K562 (cell line): Measurements from ENCODE around the gene OSBPL7. TPM values are rescaled to one million over a fixed set of nuclear protein-coding genes. Genes with fewer than 3 reads are reported as not detected.

Experiments used
- ATAC-seq: fragments of 200-7000 bp; cut with Tn5 transposase; 3 replicates; pipeline ENCODE4 v1.9.1; 2020; ENCODE audit warnings: moderate library complexity
- BruUV-seq: library from RNA; stranded (reverse); fragments of 400-500 nt; replicated peaks from 2 replicates; lab custom pipeline; 2021; lab: Mats Ljungman, UMichigan
- CTCF ChIA-PET: fragments of 300-600 bp; formaldehyde crosslinking; extraction: SDS; loops from one replicate; lab custom pipeline; 2021; ENCODE audit warnings: low intra/inter-chr PET ratio; lab: Yijun Ruan, JAX
- POLR2A ChIA-PET: fragments of 300-600, 350-650 bp; sonication (Branson Sonifier 250); formaldehyde crosslinking; extraction: SDS; loops from one replicate; lab custom pipeline; 2021; ENCODE audit warnings: antibody characterized with exemption, inconsistent platforms; lab: Yijun Ruan, JAX
- DNase-seq, 4 experiments: peaks; one replicate each; pipeline versions ENCODE4 v3.0.0 to v3.0.0-alpha.2; 2011 to 2018; ENCODE audit warnings: low spot score in 3 of 4, mixed read lengths in 3 of 4; ENCODE audit errors: extremely low read depth in 1 of 4
- FAIRE-seq: peaks from 2 replicates; lab custom pipeline; 2011; peaks lifted over from hg19 to GRCh38; lab: Jason Lieb, UNC
- H2AFZ ChIP-seq: 2 replicates; pipeline ENCODE4 v1.6.0; 2011; ENCODE audit warnings: low read depth, low read length, control low read depth, inconsistent platforms
- H3K27ac ChIP-seq: fragments of 200-600 bp; 3 replicates; pipeline ENCODE4 v1.8.0; 2011; ENCODE audit warnings: low read depth, mild to moderate bottlenecking, control low read depth, inconsistent platforms, low read length, moderate library complexity, mixed read lengths; ENCODE audit errors: extremely low read depth
- H3K27me3 ChIP-seq, 2 experiments: fragments of 300-600 bp in 1 of 2; 2 replicates in 1 of 2; 3 replicates in 1 of 2; pipeline versions ENCODE4 v1.6.0 to v1.8.0; 2011; ENCODE audit warnings: inconsistent platforms in 2 of 2, low read length in 2 of 2, mild to moderate bottlenecking in 1 of 2, mixed read lengths in 1 of 2, moderate library complexity in 1 of 2; ENCODE audit not compliant: control insufficient read depth in 2 of 2, insufficient read depth in 2 of 2
- H3K36me3 ChIP-seq: fragments of 300-600 bp; 3 replicates; pipeline ENCODE4 v1.8.0; 2011; ENCODE audit warnings: mild to moderate bottlenecking, low read length, inconsistent platforms; ENCODE audit not compliant: control insufficient read depth, insufficient read depth
- H3K4me1 ChIP-seq, 2 experiments: fragments of 200-600 bp in 1 of 2; replicated peaks in 1 of 2; 2 replicates in 1 of 2; 3 replicates in 1 of 2; pipeline versions ENCODE4 v1.5.1 to v1.8.0; 2011; ENCODE audit warnings: inconsistent platforms in 2 of 2, low read length in 2 of 2, mild to moderate bottlenecking in 1 of 2, mixed read lengths in 1 of 2, moderate library complexity in 1 of 2; ENCODE audit not compliant: control insufficient read depth in 2 of 2, insufficient read depth in 2 of 2
- H3K4me2 ChIP-seq: 2 replicates; pipeline ENCODE4 v1.6.1; 2011; ENCODE audit warnings: low read length, control low read depth, inconsistent platforms, mixed read lengths; ENCODE audit not compliant: insufficient read depth
- H3K4me3 ChIP-seq: fragments of 200-600 bp; sonication (generic), shearing (Covaris generic); 2 replicates; pipeline ENCODE4 v1.5.1; 2016; ENCODE audit warnings: control low read depth, inconsistent platforms
- H3K79me2 ChIP-seq: fragments of 200-600 bp; 3 replicates; pipeline ENCODE4 v1.8.0; 2011; ENCODE audit warnings: low read length, inconsistent platforms; ENCODE audit not compliant: control insufficient read depth, insufficient read depth
- H3K9ac ChIP-seq, 2 experiments: 2 replicates each; pipeline versions ENCODE4 v1.6.0 to v1.6.1; 2011; ENCODE audit warnings: low read depth in 2 of 2, low read length in 2 of 2, control low read depth in 1 of 2, inconsistent platforms in 1 of 2, mild to moderate bottlenecking in 1 of 2, mixed read lengths in 1 of 2; ENCODE audit not compliant: insufficient read depth in 1 of 2
- H3K9me1 ChIP-seq: one replicate; pipeline ENCODE4 v1.6.0; 2011; ENCODE audit warnings: inconsistent platforms, mild to moderate bottlenecking, low read length, moderate library complexity; ENCODE audit not compliant: control insufficient read depth, insufficient read depth
- H3K9me3 ChIP-seq: replicated peaks from 2 replicates; pipeline ENCODE4 v1.5.1; 2011; ENCODE audit warnings: low read depth, low read length, inconsistent platforms; ENCODE audit not compliant: control insufficient read depth, insufficient read depth
- H4K20me1 ChIP-seq: replicated peaks from 2 replicates; pipeline ENCODE4 v1.6.1; 2011; ENCODE audit warnings: low read length, inconsistent platforms, mixed read lengths; ENCODE audit not compliant: control insufficient read depth, insufficient read depth
- ATF4 ChIP-seq: fragments of 450-650 bp; formaldehyde crosslinking; IDR thresholded peaks from 2 replicates; pipeline ENCODE4 v1.4.0; 2022; ENCODE audit warnings: mild to moderate bottlenecking, moderate library complexity
- E2F3 ChIP-seq: fragments of 250-450 bp; sonication (Bioruptor Pico); IDR thresholded peaks from 2 replicates; pipeline ENCODE4 v1.4.0; 2020; ENCODE audit warnings: mild to moderate bottlenecking
- ELF2 ChIP-seq: fragments of 250-450 bp; sonication (Bioruptor Pico); IDR thresholded peaks from 2 replicates; pipeline ENCODE4 v1.5.0; 2021; ENCODE audit warnings: mild to moderate bottlenecking
- ELK3 ChIP-seq: fragments of 450-650 bp; formaldehyde crosslinking; IDR thresholded peaks from 2 replicates; pipeline ENCODE4 v1.4.0; 2020; ENCODE audit warnings: mild to moderate bottlenecking
- EWSR1 ChIP-seq: fragments of 450-650 bp; IDR thresholded peaks from 2 replicates; pipeline ENCODE4 v1.6.1; 2018; ENCODE audit warnings: borderline replicate concordance, mild to moderate bottlenecking, low read depth, moderate library complexity; ENCODE audit not compliant: partially characterized antibody
- FOXP4 ChIP-seq: sonication (generic); formaldehyde crosslinking; IDR thresholded peaks from 2 replicates; pipeline ENCODE4 v1.8.0; 2022; ENCODE audit warnings: mild to moderate bottlenecking, missing genetic modification reagents, borderline replicate concordance
- KDM1A ChIP-seq, 2 experiments: fragments of 450-650 bp; IDR thresholded peaks; 2 replicates each; pipeline ENCODE4 v1.6.1; 2016; ENCODE audit warnings: mild to moderate bottlenecking in 2 of 2
- TAL1 ChIP-seq: fragments of 450-650 bp; IDR thresholded peaks from 2 replicates; pipeline ENCODE4 v1.6.1; 2016; ENCODE audit warnings: mild to moderate bottlenecking
- ZNF778 ChIP-seq: fragments of 450-650 bp; formaldehyde crosslinking; IDR thresholded peaks from 2 replicates; pipeline ENCODE4 v1.4.0; 2020; ENCODE audit warnings: mild to moderate bottlenecking, moderate library complexity
- WGBS: fragments of 100-300 bp; shearing (Covaris generic); methylation state at CpG from one replicate; pipeline ENCODE4 v1.1.6; 2016; ENCODE audit warnings: low coverage, mixed read lengths; ENCODE audit not compliant: insufficient coverage; ENCODE audit errors: missing lambda C conversion rate; 5-methylcytosine and 5-hydroxymethylcytosine counted together
- in situ Hi-C: fragments of 300-500 bp; cut with MboI; formaldehyde crosslinking; loops from 4 replicates; pipeline ENCODE4 v1.15.0; 2018; ENCODE audit warnings: inconsistent platforms, mixed read lengths
- intact Hi-C: fragments of 100-400 bp; cut with micrococcal nuclease; formaldehyde crosslinking; loops from 2 replicates; pipeline ENCODE4 v1.14.2; 2022
- polyA plus RNA-seq, 8 experiments: library from polyadenylated mRNA; depleted of rRNA in 4 of 8; stranded (reverse) in 5 of 8; unstranded in 3 of 8; fragments of >200 nt; fragmentation: Nextera tagmentation in 2 of 8; fragmentation: Illumina TruSeq in 1 of 8; extraction: Ambion mirVana in 2 of 8; extraction: Trizol in 1 of 8; gene quantifications; 2 replicates each; pipeline versions ENCODE4 v1.2.1 to v1.2.3, GENCODE V29; 2011 to 2014; ENCODE audit warnings: inconsistent platforms in 1 of 8, missing spikeins in 1 of 8
- total RNA-seq, 7 experiments: library from RNA; depleted of rRNA in 6 of 7; stranded (reverse); fragments of >200 nt in 6 of 7; fragmentation: Illumina TruSeq in 2 of 7; extraction: Trizol in 2 of 7; gene quantifications; 2 replicates each; pipeline versions ENCODE4 v1.2.1 to v1.2.3, GENCODE V29; 2011 to 2021; ENCODE audit warnings: low replicate concordance in 1 of 7

The OSBPL7 gene
- total and polyA plus RNA-seq, 9 of the 15 experiments (the other 6 are each of a cell fraction or from before 2014, with no cell fraction given), result 0.32 to 11.9 (median 5.8) TPM

GRCh38 chr17:47792979-47793378, 28.6 kb downstream of the OSBPL7 start:
- Histone ChIP-seq H3K27me3 (peaks cover 19 to 29% of the 10 kb centered on the region in 2 experiments; a peak in 3 of 5 replicates), H3K4me1 (peaks cover 0 to 9% of the 10 kb centered on the region in 2 experiments; a peak in 2 of 5 replicates), H3K36me3 (no peaks in the 10 kb centered on the region), H3K79me2 (no peaks in the 10 kb centered on the region), H3K4me2 (no peak overlapping the region), H3K9me1 (no peaks in the 10 kb centered on the region), H3K9ac (no peak overlapping the region), H2AFZ (no peak overlapping the region), H3K27ac (no peak overlapping the region), H3K4me3 (no peak overlapping the region), H4K20me1 (no peaks in the 10 kb centered on the region), H3K9me3 (no peaks in the 10 kb centered on the region)
- 1% methylated on average over 6 of the region's 6 CpGs for WGBS
- ChIA-PET CTCF (no interaction called here), POLR2A (interaction anchor here (0.8 kb wide), 1 partner anchor 56 kb away, joined by 3 read pairs; no protein-coding TSS in a partner anchor)
- in situ Hi-C loops (no loop called here), intact Hi-C loops (no loop called here)
- no peak for TF ChIP-seq ZNF778 (CRISPR knock-in tag)
- TF ChIP-seq KDM1A (IDR thresholded peaks at IDR 0.05), result peak; percentile 40 to 51; a peak in 2 of 4 replicates
- FAIRE-seq (no peak), ATAC-seq (no peak), DNase-seq (no peak)
- no TSS peak for BruUV-seq

GRCh38 chr17:47792457-47792856, 29.1 kb downstream of the OSBPL7 start:
- Histone ChIP-seq H3K4me1 (peaks cover 0 to 9% of the 10 kb centered on the region in 2 experiments; a peak in 2 of 5 replicates), H3K27ac (no peak overlapping the region), H3K4me3 (no peak overlapping the region), H3K9me1 (no peaks in the 10 kb centered on the region), H3K9ac (no peak overlapping the region), H4K20me1 (no peaks in the 10 kb centered on the region), H3K79me2 (no peaks in the 10 kb centered on the region), H3K4me2 (no peak overlapping the region), H3K36me3 (no peaks in the 10 kb centered on the region), H3K9me3 (no peaks in the 10 kb centered on the region), H3K27me3 (peaks cover 21 to 32% of the 10 kb centered on the region in 2 experiments; a peak in 3 of 5 replicates), H2AFZ (no peak overlapping the region)
- 0% methylated on average over 1 of the region's 1 CpG for WGBS
- FAIRE-seq (no peak), ATAC-seq (no peak), DNase-seq (no peak)
- CTCF ChIA-PET, result no interaction called here
- in situ Hi-C loops (no loop called here), intact Hi-C loops (no loop called here)
- POLR2A ChIA-PET, result interaction anchor here (0.8 kb wide), 1 partner anchor 55 kb away, joined by 3 read pairs; no protein-coding TSS in a partner anchor
- BruUV-seq, result no TSS peak
- no peak for TF ChIP-seq ELK3 (CRISPR knock-in tag)
- TF ChIP-seq FOXP4 (CRISPR knock-in tag), result no peak
- TF ChIP-seq E2F3, result no peak
- no peak for TF ChIP-seq ATF4 (CRISPR knock-in tag)
- TF ChIP-seq ELF2 (CRISPR knock-in tag), result no peak
- TF ChIP-seq TAL1, result no peak
- TF ChIP-seq EWSR1, result no peak
